Stimulated activated CD8-positive, alpha-beta memory T cell treated with anti-CD3 and anti-CD28 coated beads, Interleukin-15, amount 100 ng/mL, for 48 hours (primary cell): ENCODE measurements around the gene CKAP5.
"Not testable (repeated sequence)": the region's sequence is repeated elsewhere in the genome, so short reads cannot be mapped to it uniquely, and the experiment has no call there.

Experiments used
- DNase-seq, 2 donors: peaks; one replicate each; pipeline ENCODE4 v3.0.0-alpha.2; 2020; ENCODE audit warnings: low read depth in 2 of 2

The CKAP5 gene

DNA sequence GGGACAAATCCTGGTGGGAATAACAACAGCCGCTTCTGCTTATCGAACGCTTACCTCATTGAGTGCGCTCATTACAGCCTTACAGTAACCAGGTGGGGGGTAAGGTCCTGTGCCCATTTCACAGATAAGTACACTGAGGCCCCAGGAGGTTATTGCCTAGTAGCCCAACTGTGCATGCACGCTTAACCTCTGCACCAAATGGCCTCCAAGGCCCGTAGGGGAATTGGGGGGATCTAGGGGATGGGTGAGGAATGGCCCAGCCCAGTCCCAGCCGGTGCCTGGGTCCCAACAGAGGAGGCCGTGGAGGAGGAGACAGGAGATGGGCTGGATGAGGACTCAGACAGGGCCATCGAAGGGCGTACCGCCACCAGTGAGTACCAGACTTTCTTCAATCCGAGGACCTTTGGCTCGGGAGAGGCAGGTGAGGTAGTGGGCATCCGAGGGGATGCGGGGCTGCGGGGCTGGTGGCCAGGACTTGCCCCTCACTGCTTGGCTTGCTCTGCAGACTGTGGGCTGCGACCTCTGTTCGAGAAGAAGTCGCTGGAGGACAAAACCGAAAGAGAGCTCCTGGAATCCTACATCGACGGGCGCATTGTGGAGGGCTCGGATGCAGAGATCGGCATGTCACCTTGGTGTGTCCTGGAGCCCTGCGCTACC is 119.7 kb downstream of the CKAP5 start:
- DNase-seq: no peak

DNA sequence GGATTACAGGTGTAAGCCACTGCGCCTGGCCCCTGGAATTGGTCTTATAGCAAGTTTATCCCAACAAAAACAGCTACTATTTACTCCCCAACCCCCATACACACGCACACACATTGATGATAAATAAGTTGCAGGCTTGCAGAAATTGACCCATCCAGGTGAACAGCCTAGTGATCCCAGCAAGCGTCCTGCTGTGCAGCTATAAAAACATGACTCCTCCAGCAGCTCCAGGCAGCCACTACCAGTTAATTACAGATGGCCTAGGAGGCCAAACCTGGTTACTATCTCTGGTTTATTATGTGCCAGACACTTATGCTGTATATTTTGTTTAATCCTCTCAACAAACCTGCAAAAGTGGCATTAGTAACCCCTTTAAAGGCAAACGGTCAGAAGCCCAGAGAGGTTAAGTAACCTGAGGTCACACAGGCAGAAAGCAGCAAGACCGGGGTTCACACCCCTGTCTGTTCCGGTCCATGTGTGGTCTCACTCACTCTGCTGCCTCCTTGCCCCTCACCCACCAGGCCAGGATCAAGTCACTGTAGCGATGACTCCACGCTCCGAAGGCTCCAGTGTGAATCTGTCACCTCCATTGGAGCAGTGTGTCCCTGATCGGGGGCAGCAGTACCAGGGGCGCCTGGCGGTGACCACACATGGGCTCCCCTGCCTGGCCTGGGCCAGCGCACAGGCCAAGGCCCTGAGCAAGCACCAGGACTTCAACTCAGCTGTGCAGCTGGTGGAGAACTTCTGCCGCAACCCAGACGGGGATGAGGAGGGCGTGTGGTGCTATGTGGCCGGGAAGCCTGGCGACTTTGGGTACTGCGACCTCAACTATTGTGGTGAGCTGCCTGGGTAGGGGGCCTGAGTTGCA is 120.5 kb downstream of the CKAP5 start:
- no peak for DNase-seq

DNA sequence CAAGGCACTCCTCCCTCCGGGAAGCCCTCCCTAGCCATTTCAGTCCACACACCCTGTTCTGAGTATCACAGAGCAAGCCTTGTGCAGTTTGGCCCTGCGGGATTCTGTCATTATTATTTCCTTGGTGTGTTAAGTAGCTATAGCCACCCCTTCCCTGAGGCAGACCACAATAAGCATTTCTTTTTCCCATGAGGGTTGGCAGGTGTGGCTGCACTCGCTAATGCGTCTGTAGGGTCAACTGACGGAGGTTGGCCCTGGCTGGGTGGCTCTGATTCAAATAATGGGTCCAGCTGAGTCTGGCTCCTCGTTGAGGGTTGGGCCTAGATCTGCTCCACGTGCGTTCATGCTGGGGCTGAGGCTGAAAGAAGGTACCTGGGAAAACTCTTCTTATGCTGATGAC is 122.0 kb downstream of the CKAP5 start:
- no peak for DNase-seq

DNA sequence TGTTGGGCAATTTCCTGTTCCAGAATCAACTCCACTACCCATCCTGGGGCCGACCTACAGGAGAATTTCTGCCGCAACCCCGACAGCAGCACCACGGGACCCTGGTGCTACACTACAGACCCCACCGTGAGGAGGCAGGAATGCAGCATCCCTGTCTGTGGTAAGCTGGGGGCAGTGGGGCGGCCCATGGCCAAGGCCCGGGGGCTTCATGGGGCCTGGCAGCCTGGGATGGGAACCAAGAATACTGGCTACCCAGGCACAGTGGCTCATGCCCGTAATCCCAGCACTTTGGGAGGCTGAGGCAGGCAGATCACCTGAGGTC is 122.8 kb downstream of the CKAP5 start:
- no peak for DNase-seq

DNA sequence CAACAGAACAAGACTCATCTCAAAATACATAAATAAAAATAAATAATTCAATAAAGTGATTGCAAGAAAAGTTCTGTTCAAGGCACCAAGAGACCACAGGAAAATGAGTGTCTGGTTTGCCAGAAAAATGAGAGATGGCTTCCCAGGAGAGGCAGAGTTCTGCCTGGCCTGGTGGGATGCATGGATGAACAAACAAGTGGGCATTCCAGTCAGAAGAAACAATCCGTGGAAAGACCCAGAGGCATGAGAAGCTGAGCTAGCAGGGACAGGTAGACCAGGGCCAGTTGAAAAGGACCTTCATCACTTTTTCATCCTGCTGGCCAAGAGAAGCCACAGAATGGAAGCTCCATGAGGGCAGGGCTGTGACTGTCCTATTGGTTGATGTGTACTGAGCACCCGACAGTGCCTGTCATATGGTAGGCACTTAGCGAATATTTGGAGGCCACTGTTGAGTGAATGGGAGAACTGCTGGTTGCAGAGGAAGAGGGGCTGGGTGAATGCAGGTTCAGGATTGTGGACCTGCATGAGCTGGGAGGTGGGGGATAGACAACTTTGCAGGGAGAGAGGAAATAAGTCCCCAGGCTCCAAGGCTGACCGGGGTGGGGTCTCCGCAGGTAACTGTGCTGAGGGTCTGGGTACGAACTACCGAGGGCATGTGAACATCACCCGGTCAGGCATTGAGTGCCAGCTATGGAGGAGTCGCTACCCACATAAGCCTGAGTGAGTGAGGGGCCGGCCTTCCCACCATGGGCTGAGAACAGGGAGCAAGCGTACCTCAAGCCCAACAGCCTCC is 123.3 kb downstream of the CKAP5 start:
- DNase-seq: no peak

DNA sequence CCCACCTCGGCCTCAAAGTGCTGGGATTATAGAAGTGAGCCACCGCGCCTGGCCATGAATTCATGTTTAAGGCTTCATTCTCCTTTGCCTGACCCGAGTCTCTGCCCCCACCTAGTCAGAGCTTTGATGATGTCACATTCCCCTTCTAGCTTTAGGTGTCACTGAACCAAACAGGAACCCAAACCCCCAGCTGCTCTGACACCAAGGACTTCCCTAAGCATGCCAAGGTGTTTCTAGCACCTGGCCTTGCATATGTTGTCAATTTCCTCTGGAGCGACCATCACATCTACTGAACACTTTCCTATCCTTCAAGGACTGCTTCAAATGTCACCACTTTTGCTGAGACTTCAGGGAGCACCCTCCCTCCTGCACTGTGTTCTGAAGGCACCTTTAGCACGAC is 124.8 kb downstream of the CKAP5 start:
- DNase-seq: no peak

DNA sequence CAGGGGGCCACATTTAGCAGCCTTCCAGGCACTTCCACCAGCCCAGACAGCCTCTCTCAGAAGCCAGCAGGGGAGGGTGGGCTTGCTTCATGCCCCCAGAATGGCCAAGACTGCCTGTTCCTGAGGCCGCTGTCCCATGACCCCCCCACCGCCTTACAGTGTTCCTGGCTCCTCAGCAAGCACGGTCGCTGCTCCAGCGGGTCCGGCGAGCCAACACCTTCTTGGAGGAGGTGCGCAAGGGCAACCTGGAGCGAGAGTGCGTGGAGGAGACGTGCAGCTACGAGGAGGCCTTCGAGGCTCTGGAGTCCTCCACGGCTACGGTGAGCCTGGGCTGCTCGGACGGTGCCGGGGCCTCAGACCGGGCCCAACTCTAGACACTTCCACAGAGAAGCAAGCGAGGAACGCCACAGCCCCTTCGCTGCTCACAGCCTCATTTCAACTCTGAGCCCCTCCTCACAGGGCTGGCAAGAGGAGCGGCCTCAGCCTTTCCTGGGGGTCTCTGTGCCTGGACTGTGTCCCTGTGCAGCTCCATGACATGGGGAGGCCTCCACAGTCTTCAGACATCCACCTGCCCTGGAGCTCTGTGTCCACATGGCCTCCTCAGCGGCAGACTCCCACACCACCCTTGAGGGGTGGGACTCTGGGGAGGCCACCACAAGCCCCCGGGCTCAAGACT is 126.4 kb downstream of the CKAP5 start:
- DNase-seq: no peak

DNA sequence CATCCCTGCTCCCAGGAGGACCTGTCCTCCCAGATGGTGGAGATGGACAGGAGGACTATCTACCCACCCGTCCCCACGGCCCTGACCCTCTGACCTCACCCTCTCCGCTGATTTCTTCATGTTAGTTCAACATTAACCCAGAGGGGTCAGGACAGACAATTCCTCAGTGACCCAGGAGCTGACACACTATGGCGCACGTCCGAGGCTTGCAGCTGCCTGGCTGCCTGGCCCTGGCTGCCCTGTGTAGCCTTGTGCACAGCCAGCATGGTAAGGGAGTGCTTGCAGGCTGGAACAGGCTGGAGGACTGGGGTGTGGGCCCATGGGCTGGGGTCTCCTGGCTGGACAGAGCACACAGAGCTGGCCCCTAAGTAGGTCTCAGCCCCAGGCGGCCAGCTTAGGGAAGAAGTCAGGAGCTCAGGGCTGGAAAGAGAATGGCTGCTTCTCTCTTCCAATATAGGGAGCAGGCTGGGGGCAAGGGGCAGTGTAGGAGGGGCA is 127.0 kb downstream of the CKAP5 start, which contains the start of gene F2:
F2 (plus strand) TSS at position 166 of the 495 bp plus-strand sequence; CDS start at position 189, 23 bp downstream.
- no peak for DNase-seq

DNA sequence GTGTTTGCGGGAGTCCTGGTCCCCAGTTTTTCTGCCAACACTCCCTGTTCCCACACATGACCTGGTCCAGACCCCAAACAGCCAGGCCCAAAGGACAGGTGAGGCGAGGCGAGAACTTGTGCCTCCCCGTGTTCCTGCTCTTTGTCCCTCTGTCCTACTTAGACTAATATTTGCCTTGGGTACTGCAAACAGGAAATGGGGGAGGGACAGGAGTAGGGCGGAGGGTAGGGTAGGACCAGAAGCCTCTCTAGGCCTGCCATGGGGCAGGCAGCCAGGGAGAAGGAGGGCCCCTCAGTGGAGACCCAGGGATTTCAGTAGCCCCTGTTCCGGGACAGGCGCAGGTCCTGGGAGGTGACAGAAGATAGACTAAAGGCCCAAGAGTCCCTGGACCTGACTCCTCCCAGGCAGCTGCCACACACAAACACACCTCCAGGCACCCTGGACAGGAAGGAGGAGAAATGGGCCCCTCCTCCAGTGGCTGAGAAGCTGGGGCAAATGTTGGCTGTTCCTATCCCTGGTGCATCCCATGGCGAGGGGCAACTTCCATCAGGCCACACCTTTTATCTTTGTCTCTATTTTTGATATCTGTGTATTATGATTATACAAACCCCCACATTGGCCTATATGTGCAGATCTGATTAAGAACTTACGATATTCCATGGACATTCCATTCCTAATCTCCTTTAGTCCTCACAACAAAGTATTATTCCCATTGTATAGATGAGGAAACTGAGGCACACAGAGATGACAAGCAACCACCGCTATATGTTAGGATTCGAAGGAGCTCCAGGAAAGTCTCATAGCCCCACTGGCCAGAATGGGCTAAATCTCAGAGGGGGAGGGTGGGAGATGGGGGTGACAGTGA is 127.7 kb downstream of the CKAP5 start:
- DNase-seq: no peak

DNA sequence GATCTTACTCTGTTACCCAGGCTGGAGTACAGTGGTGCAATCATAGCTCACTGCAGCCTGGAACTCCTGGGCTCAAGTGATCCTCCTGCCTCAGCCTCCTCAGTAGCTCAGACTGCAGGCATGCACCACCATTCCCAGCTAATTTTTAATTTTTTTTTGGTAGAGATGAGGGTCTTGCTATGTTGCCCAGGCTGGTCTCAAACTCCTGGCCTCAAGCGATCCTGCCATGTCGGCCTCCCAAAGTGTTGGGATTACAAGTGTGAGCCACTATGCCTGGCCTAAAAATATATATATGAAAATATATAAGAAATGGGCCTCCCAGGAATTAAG is 128.3 kb downstream of the CKAP5 start:
- not testable (repeated sequence) for DNase-seq

DNA sequence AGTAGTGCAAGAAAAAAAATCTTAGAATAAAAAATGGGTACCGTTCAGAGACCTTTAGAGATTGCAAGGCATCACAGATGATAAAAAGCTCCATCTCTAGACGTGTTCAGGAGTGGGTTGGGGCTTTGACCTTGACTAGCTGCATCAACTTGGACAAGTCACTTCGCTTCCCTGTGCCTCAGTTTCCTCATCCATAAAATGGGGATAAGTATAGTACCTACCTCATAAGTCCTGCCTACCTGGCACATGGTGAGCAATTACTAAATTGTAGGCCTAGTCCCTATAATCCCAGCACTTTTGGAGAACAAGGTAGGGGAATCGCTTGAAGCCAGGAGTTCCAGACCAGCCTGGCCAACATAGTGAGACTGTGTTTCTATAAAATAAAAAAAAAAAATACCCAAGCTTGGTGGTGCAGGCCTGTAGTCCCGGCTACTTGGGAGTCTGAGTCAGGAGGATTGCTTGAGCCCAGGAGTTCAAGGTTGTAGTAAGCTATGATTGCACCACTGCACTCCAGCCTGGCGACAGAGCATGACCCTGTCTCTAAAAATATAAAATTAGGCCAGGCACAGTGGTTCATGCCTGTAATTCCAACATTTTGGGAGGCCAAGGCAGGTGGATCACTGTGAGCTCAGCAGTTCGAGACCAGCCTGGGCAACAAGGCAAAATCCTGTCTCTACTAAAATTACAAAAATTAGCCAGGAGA is 133.1 kb downstream of the CKAP5 start:
- DNase-seq: no peak

DNA sequence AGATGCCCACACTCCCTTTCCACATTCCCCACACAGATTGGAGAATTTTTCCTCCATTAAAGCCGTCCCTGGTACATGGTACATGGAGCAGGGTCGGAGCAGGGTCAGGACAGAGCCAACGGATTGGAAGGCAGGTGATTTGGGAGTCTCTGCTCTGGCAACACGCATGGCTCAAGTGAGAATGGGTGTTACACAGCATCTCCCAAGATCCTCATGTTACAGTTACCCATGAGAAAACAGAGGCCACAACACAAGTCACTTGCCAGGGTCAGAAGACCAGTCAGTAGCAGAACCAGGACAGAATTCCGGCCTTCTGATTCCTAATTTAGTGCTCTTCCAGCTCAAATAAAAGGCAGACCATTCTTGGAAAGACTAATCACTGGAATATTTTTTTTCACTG is 134.8 kb downstream of the CKAP5 start:
- DNase-seq: no peak

DNA sequence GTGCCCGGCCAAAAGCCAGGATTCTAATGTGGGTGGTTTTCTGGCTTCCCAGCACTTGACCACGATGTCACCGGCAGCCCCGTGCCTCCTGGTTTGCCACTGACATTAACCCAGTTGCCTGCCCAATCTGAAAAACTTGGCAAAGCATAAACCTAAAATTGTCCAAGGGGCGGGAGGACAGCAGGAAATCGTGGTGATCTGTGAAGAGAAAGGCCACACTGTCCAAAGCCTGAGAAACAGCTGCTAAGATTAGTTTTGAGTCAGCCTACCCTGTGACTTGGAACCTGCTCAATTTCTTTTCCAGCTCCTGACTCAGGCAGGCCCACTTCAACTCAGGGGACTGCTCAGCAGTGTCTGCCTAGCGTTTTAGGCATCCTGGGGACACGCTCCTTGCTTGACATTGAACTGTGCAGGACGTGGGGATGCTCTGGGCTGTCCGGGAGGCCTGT is 135.2 kb downstream of the CKAP5 start:
- DNase-seq: no peak

DNA sequence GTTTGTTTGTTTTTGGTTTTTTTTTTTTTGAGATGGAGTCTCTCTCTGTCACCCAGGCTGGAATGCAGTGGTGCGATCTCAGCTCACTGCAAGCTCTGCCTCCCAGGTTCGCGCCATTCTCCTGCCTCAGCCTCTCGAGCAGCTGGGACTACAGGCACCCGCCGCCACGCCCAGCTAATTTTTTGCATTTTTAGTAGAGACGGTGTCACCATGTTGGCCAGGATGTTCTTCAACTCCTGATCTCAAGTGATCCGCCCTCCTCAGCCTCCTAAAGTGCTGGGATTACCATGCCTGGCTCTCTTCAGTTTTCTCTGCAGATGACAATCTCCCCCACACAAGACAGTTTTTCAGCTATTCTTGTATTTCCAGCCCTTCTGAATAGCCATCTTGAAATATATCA is 136.7 kb downstream of the CKAP5 start:
- DNase-seq: not testable (repeated sequence)

DNA sequence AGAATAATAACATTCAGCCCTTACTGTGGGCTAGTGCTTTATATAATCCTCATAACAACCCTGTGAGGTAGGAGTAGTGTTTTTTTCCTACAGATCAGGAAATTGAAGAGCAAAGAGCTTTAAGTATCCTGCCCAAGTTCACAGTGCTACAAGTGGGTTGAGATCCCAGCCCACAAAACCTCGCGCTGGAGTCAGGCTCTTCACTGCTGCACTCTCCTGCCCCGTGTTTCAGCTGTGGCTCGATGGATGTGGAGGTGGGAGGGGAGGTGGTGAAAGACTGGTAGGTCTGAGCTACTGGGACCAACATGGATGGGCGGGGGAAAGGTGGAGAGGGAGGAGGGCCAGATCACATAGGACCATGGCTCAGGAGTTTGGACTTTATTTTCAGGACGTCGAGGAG is 139.2 kb downstream of the CKAP5 start:
- DNase-seq: no peak

DNA sequence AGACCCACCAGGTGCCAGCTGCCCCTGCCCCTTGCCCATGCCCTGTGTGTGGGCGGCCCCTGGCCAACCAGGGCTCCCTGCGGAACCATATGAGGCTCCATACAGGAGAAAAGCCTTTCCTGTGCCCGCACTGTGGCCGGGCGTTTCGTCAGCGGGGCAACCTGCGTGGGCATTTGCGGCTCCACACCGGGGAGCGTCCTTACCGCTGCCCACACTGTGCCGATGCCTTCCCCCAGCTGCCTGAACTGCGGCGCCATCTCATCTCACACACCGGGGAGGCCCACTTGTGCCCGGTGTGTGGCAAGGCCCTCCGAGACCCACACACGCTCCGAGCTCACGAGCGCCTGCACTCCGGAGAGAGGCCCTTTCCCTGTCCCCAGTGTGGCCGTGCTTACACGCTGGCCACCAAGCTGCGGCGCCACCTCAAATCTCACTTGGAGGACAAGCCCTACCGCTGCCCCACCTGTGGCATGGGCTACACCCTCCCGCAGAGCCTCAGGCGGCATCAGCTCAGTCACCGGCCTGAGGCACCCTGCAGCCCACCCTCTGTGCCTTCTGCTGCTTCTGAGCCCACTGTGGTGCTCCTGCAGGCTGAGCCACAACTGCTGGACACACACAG is 140.9 kb downstream of the CKAP5 start:
- DNase-seq: no peak

DNA sequence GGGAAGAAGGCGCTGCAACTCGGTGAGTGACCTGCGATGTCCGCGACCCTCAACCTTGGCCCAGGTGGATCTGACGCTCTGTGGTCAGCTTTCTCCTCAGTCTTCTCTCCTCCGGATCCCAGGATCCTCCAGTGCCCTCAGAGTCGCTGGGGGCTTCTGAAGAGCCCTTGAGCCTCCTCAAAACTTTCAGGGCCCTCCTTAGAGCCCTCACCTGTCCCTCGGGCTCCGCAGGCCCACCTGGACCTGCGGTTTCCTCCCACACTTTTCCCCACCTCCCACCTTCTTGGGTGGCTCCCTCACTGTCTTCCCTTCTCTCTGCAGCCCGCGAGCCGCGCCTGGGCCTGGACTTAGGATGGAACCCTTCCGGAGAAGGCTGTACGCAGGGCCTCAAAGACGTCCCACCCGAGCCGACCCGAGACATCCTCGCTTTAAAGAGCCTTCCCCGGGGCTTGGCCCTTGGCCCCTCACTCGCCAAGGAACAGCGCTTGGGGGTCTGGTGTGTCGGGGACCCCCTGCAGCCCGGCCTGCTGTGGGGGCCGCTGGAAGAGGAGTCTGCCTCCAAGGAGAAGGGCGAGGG is 144.9 kb downstream of the CKAP5 start:
- DNase-seq: no peak

DNA sequence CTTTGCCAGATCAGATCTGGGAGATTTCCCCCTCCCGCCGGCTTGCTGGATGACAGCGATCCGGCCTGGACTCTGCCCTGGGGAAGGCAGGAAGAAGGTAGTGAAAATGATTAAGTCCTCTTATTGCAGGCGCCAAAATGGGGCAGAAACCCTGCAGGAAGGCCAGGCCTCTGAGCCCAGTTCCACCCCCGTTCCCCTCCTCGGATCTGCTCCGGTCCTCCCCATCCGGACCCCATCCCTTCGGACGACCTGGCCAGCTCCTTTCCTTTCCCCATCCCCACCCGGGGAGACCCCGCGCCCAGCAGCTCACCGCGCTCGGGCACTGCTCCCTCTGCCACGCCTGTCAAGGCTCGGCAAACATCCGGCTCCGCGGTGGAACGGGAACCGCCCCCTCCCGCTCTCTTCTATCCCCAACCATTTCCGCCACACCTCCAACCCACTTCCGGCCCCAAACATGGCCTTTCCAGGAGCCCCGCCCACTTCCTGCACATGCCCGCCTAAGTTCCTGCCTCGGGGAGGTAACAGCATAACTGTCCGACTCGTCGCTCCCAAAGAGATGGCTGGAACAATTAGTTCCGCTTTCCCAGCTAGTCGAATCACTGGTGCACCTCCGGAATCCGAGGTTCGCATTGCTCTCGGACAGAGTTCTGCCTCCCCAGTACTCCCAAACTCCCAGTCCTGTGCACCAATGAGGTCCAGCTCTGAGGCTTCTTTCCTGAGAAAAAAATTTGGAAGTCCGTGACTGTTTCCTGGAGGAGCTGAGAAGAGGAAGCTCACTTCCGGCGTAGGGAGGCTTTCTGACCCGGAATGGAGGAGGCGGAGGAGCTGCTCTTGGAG is 145.6 kb downstream of the CKAP5 start, which contains the start of the genes ARHGAP1 and ZNF408:
ARHGAP1 (minus strand) TSS at position 379 of the 837 bp plus-strand sequence. CDS start 4,512 bp downstream, outside the sequence.
ZNF408 (plus strand) TSS at position 791 of the 837 bp plus-strand sequence; CDS start at position 808, 17 bp downstream.
- peak; percentile 98 for DNase-seq
